Suprapubic skin (tissue), 4 donors: ENCODE data around the gene GHRH. TPM values are rescaled to one million over a fixed set of nuclear protein-coding genes. Genes with fewer than 3 reads are reported as not detected.

Experiments used
- DNase-seq, 2 donors: peaks; one replicate each; pipeline ENCODE4 v3.0.0-alpha.2; 2019; ENCODE audit warnings: low spot score in 2 of 2
- H3K27ac ChIP-seq: fragments of 200-600 bp; sonication (generic); one replicate; pipeline ENCODE4 v1.5.1; 2019
- H3K27me3 ChIP-seq: fragments of 200-600 bp; sonication (generic); one replicate; pipeline ENCODE4 v1.5.1; 2019
- H3K36me3 ChIP-seq: fragments of 200-600 bp; sonication (generic); one replicate; pipeline ENCODE4 v1.5.1; 2019
- H3K4me1 ChIP-seq: fragments of 200-600 bp; sonication (generic); one replicate; pipeline ENCODE4 v1.5.1; 2019
- H3K4me3 ChIP-seq: fragments of 200-600 bp; sonication (generic); one replicate; pipeline ENCODE4 v1.5.1; 2019; ENCODE audit warnings: mild to moderate bottlenecking
- H3K9me3 ChIP-seq: fragments of 200-600 bp; sonication (generic); one replicate; pipeline ENCODE4 v1.5.1; 2019
- CTCF ChIP-seq, 2 donors: fragments of 200-600 bp in 1 of 2; fragments of 450-650 bp in 1 of 2; sonication (generic) in 1 of 2; IDR thresholded peaks; one replicate each; pipeline ENCODE4 v1.5.1; 2016 to 2019; ENCODE audit warnings: antibody characterized with exemption in 2 of 2, mild to moderate bottlenecking in 1 of 2, moderate library complexity in 1 of 2
- EP300 ChIP-seq: sonication (generic); formaldehyde crosslinking; IDR thresholded peaks from one replicate; pipeline ENCODE4 v1.6.1; 2017; ENCODE audit warnings: antibody characterized with exemption
- POLR2A ChIP-seq, 2 donors: fragments of 450-650 bp; IDR thresholded peaks; one replicate each; pipeline ENCODE4 v1.6.1; 2017; ENCODE audit warnings: antibody characterized with exemption in 2 of 2, mild to moderate bottlenecking in 2 of 2, moderate library complexity in 2 of 2
- POLR2AphosphoS5 ChIP-seq, 3 donors: sonication (generic); formaldehyde crosslinking; IDR thresholded peaks; one replicate each; pipeline ENCODE4 v1.6.1; 2017; ENCODE audit warnings: antibody characterized with exemption in 3 of 3
- WGBS: methylation state at CpG from one replicate; pipeline ENCODE4 v1.1.5; 2018; 5-methylcytosine and 5-hydroxymethylcytosine counted together
- total RNA-seq, 4 donors: library from RNA; depleted of rRNA; stranded (reverse); fragments of >200 nt; gene quantifications; one replicate each; pipeline ENCODE4 v1.1.0, GENCODE V29; 2016

GHRH gene
- total RNA-seq, 4 donors from 2014 or later = not detected

GRCh38 chr20:37244572-37244957, 17.0 kb downstream of the GHRH start:
- Histone ChIP-seq H3K9me3 (no peaks in the 10 kb centered on the region), H3K4me1 (peaks cover 6% of the 10 kb centered on the region), H3K27me3 (no peaks in the 10 kb centered on the region), H3K4me3 (no peak overlapping the region), H3K36me3 (peaks cover 46% of the 10 kb centered on the region), H3K27ac (no peak overlapping the region)
- TF ChIP-seq CTCF (IDR thresholded peaks at IDR 0.05) (no peak), POLR2A (IDR thresholded peaks at IDR 0.05) (no peak), EP300 (no peak), POLR2AphosphoS5 (IDR thresholded peaks at IDR 0.05) (no peak)
- no peak for DNase-seq
- 76% methylated on average over 4 of the region's 5 CpGs for WGBS

GRCh38 chr20:37243937-37244571, 17.6 kb downstream of the GHRH start:
- peaks cover 6% of the 10 kb centered on the region for H3K4me1 ChIP-seq
- WGBS = 49% methylated on average over 8 of the region's 8 CpGs
- no peak for DNase-seq

GRCh38 chr20:37243076-37243936, 18.3 kb downstream of the GHRH start:
- Histone ChIP-seq H3K36me3 (peaks cover 56% of the 10 kb centered on the region), H3K4me1 (peaks cover 6% of the 10 kb centered on the region)
- 84% methylated on average over 15 of the region's 16 CpGs for WGBS

More at GRCh38 chr20:37243937-37244571, 17.6 kb downstream of the GHRH start:
- Histone ChIP-seq H3K4me3 (no peak overlapping the region), H3K27ac (no peak overlapping the region), H3K9me3 (no peaks in the 10 kb centered on the region), H3K36me3 (peaks cover 49% of the 10 kb centered on the region), H3K27me3 (no peaks in the 10 kb centered on the region)
- TF ChIP-seq EP300 (no peak), CTCF (IDR thresholded peaks at IDR 0.05) (no peak), POLR2A (IDR thresholded peaks at IDR 0.05) (no peak)

GRCh38 chr20:37242503-37242902, 19.1 kb downstream of the GHRH start:
- no peak overlapping the region for H3K27ac ChIP-seq
- 85% methylated on average over 4 of the region's 4 CpGs for WGBS
- no peak overlapping the region for H3K4me3 ChIP-seq
- no peak for TF ChIP-seq POLR2A (IDR thresholded peaks at IDR 0.05)
- TF ChIP-seq POLR2AphosphoS5 (IDR thresholded peaks at IDR 0.05) = no peak
- TF ChIP-seq CTCF (IDR thresholded peaks at IDR 0.05) = no peak
- no peak for TF ChIP-seq EP300
- peaks cover 6% of the 10 kb centered on the region for H3K4me1 ChIP-seq
- no peaks in the 10 kb centered on the region for H3K27me3 ChIP-seq
- no peaks in the 10 kb centered on the region for H3K9me3 ChIP-seq
- DNase-seq = no peak
- peaks cover 64% of the 10 kb centered on the region for H3K36me3 ChIP-seq

More at GRCh38 chr20:37243076-37243936, 18.3 kb downstream of the GHRH start:
- Histone ChIP-seq H3K9me3 (no peaks in the 10 kb centered on the region), H3K4me3 (no peak overlapping the region), H3K27ac (no peak overlapping the region), H3K27me3 (no peaks in the 10 kb centered on the region)
- peak in 1 of 2 donors; percentile 62 for DNase-seq
- no peak for TF ChIP-seq CTCF (IDR thresholded peaks at IDR 0.05)
- TF ChIP-seq EP300 = no peak
- no peak for TF ChIP-seq POLR2A (IDR thresholded peaks at IDR 0.05)
- no peak for TF ChIP-seq POLR2AphosphoS5 (IDR thresholded peaks at IDR 0.05)
